HEK293 (cell line): ENCODE measurements around the gene VSTM4.

Experiments
- CTCF ChIA-PET: fragments of 350-600 bp; formaldehyde crosslinking; extraction: SDS; loops from one replicate; lab custom pipeline; 2021; ENCODE audit warnings: antibody characterized with exemption; lab: Yijun Ruan, JAX
- POLR2A ChIA-PET: fragments of 300-600 bp; formaldehyde crosslinking; extraction: SDS; loops from one replicate; lab custom pipeline; 2020; ENCODE audit warnings: antibody characterized with exemption, inconsistent platforms; lab: Yijun Ruan, JAX
- H3K27ac ChIP-seq: fragments of 200-500 bp; sonication (Bioruptor generic); 2 replicates; pipeline ENCODE4 v1.5.1; 2014; ENCODE audit warnings: low read depth, low read length, control low read depth, inconsistent platforms; ENCODE audit errors: extremely low read depth
- H3K36me3 ChIP-seq, 2 experiments: fragments of 200-500 bp in 1 of 2; sonication (Bioruptor generic) in 1 of 2; 1 replicate in 1 of 2; 2 replicates in 1 of 2; pipeline ENCODE4 v1.5.1; 2014 to 2017; ENCODE audit warnings: inconsistent platforms in 2 of 2, low read length in 2 of 2; ENCODE audit not compliant: control insufficient read depth in 2 of 2, insufficient read depth in 1 of 2
- H3K4me1 ChIP-seq: fragments of 200-500 bp; sonication (Bioruptor generic); 2 replicates; pipeline ENCODE4 v1.5.1; 2014; ENCODE audit warnings: mild to moderate bottlenecking, low read length, inconsistent platforms; ENCODE audit not compliant: control insufficient read depth, insufficient read depth
- H3K4me3 ChIP-seq: 2 replicates; pipeline ENCODE4 v1.5.1; 2011; ENCODE audit warnings: low read depth, mild to moderate bottlenecking, control low read depth, low read length, moderate library complexity
- H3K9me3 ChIP-seq: fragments of 200-500 bp; sonication (Bioruptor generic); 2 replicates; pipeline ENCODE4 v1.5.1; 2014; ENCODE audit warnings: low read depth, low read length, inconsistent platforms; ENCODE audit not compliant: control insufficient read depth, insufficient read depth
- ELK4 ChIP-seq: IDR thresholded peaks from 2 replicates; pipeline ENCODE4 v1.6.1; 2011; ENCODE audit warnings: mild to moderate bottlenecking, low read depth, low read length, borderline replicate concordance
- INSM2 ChIP-seq: fragments of 450-650 bp; formaldehyde crosslinking; IDR thresholded peaks from 2 replicates; pipeline ENCODE4 v1.5.1; 2016; ENCODE audit warnings: missing biosample characterization, missing genetic modification characterization
- KLF1 ChIP-seq: fragments of 450-650 bp; formaldehyde crosslinking; IDR thresholded peaks from 2 replicates; pipeline ENCODE4 v1.5.1; 2016; ENCODE audit warnings: missing biosample characterization, missing genetic modification characterization
- KLF10 ChIP-seq: fragments of 450-650 bp; IDR thresholded peaks from 2 replicates; pipeline ENCODE4 v1.5.1; 2018; ENCODE audit warnings: missing biosample characterization, mild to moderate bottlenecking, missing genetic modification characterization
- PRDM10 ChIP-seq: fragments of 450-650 bp; formaldehyde crosslinking; IDR thresholded peaks from 2 replicates; pipeline ENCODE4 v1.5.1; 2016; ENCODE audit warnings: missing biosample characterization, missing genetic modification characterization
- SALL2 ChIP-seq: fragments of 450-650 bp; formaldehyde crosslinking; IDR thresholded peaks from 2 replicates; pipeline ENCODE4 v1.5.0; 2017; ENCODE audit warnings: missing biosample characterization, mild to moderate bottlenecking, missing genetic modification characterization, borderline replicate concordance
- SCRT2 ChIP-seq: fragments of 450-650 bp; formaldehyde crosslinking; IDR thresholded peaks from 2 replicates; pipeline ENCODE4 v1.5.1; 2016; ENCODE audit warnings: missing biosample characterization, missing genetic modification characterization
- TCF7L2 ChIP-seq: IDR thresholded peaks from 2 replicates; pipeline ENCODE4 v1.6.1; 2011; ENCODE audit warnings: low read depth, mild to moderate bottlenecking, inconsistent platforms, low read length, moderate library complexity, borderline replicate concordance
- YY2 ChIP-seq: fragments of 450-650 bp; formaldehyde crosslinking; IDR thresholded peaks from 2 replicates; pipeline ENCODE4 v1.5.1; 2016; ENCODE audit warnings: missing biosample characterization, missing genetic modification characterization
- ZFP41 ChIP-seq: fragments of 450-650 bp; formaldehyde crosslinking; IDR thresholded peaks from 2 replicates; pipeline ENCODE4 v1.5.1; 2016; ENCODE audit warnings: missing biosample characterization, missing genetic modification characterization, borderline replicate concordance
- ZNF157 ChIP-seq: fragments of 450-650 bp; formaldehyde crosslinking; IDR thresholded peaks from 2 replicates; pipeline ENCODE4 v1.5.1; 2016; ENCODE audit warnings: missing biosample characterization, missing genetic modification characterization
- ZNF169 ChIP-seq: fragments of 450-650 bp; formaldehyde crosslinking; IDR thresholded peaks from 2 replicates; pipeline ENCODE4 v1.5.1; 2016; ENCODE audit warnings: missing biosample characterization, missing genetic modification characterization
- ZNF26 ChIP-seq: fragments of 450-650 bp; formaldehyde crosslinking; IDR thresholded peaks from 2 replicates; pipeline ENCODE4 v1.5.1; 2016; ENCODE audit warnings: missing biosample characterization, missing genetic modification characterization
- ZNF426 ChIP-seq: fragments of 450-650 bp; formaldehyde crosslinking; IDR thresholded peaks from 2 replicates; pipeline ENCODE4 v1.5.1; 2017; ENCODE audit warnings: missing biosample characterization, missing genetic modification characterization, mild to moderate bottlenecking, inconsistent platforms, moderate library complexity
- ZNF521 ChIP-seq: fragments of 450-650 bp; formaldehyde crosslinking; IDR thresholded peaks from 2 replicates; pipeline ENCODE4 v1.5.1; 2017; ENCODE audit warnings: missing biosample characterization, mild to moderate bottlenecking, missing genetic modification characterization
- ZNF544 ChIP-seq: fragments of 450-650 bp; formaldehyde crosslinking; IDR thresholded peaks from 2 replicates; pipeline ENCODE4 v1.5.0; 2017; ENCODE audit warnings: missing biosample characterization, missing genetic modification characterization
- ZNF610 ChIP-seq: fragments of 450-650 bp; formaldehyde crosslinking; IDR thresholded peaks from 2 replicates; pipeline ENCODE4 v1.5.1; 2016; ENCODE audit warnings: missing biosample characterization, missing genetic modification characterization, borderline replicate concordance
- ZNF624 ChIP-seq: fragments of 450-650 bp; formaldehyde crosslinking; IDR thresholded peaks from 2 replicates; pipeline ENCODE4 v1.5.1; 2017; ENCODE audit warnings: missing biosample characterization, missing genetic modification characterization
- ZNF692 ChIP-seq: fragments of 450-650 bp; formaldehyde crosslinking; IDR thresholded peaks from 2 replicates; pipeline ENCODE4 v1.5.1; 2016; ENCODE audit warnings: missing biosample characterization, missing genetic modification characterization
- ZNF776 ChIP-seq: fragments of 450-650 bp; formaldehyde crosslinking; IDR thresholded peaks from 2 replicates; pipeline ENCODE4 v1.5.0; 2017; ENCODE audit warnings: missing biosample characterization, missing genetic modification characterization, borderline replicate concordance

VSTM4 gene

GRCh38 chr10:49052069-49052468 is 63.3 kb downstream of the VSTM4 start (continued):
- TF ChIP-seq ZNF26 (tag by site-specific recombination) (no peak), PRDM10 (tag by site-specific recombination) (no peak), INSM2 (no peak)

- Histone ChIP-seq H3K4me3 (no peak overlapping the region), H3K36me3 (no peaks in the 10 kb centered on the region), H3K27ac (no peak overlapping the region), H3K9me3 (no peaks in the 10 kb centered on the region), H3K4me1 (no peaks in the 10 kb centered on the region)
- CTCF ChIA-PET: no interaction called here
- POLR2A ChIA-PET: no interaction called here
- TF ChIP-seq SALL2 (tag by site-specific recombination) (no peak), KLF10 (tag by site-specific recombination) (no peak), YY2 (tag by site-specific recombination) (no peak), ZNF544 (tag by site-specific recombination) (no peak)
Measured at GRCh38 chr10:49050906-49051305, 64.4 kb downstream of the VSTM4 start.

GRCh38 chr10:49050366-49050765 is 65.0 kb downstream of the VSTM4 start:
- no peaks in the 10 kb centered on the region for H3K9me3 ChIP-seq
- no peaks in the 10 kb centered on the region for H3K36me3 ChIP-seq
- POLR2A ChIA-PET: no interaction called here
- CTCF ChIA-PET: interaction anchor here (1.6 kb wide), 1 partner anchor 394 kb away, joined by 7 read pairs; no protein-coding TSS in a partner anchor
- H3K4me3 ChIP-seq: no peak overlapping the region
- no peak for TF ChIP-seq ZNF169 (tag by site-specific recombination)
- TF ChIP-seq ZNF157: no peak
- no peak overlapping the region for H3K27ac ChIP-seq
- no peaks in the 10 kb centered on the region for H3K4me1 ChIP-seq

GRCh38 chr10:49049660-49050059 is 65.7 kb downstream of the VSTM4 start:
- Histone ChIP-seq H3K36me3 (no peaks in the 10 kb centered on the region), H3K4me1 (no peaks in the 10 kb centered on the region), H3K9me3 (no peaks in the 10 kb centered on the region), H3K4me3 (no peak overlapping the region), H3K27ac (no peak overlapping the region)
- POLR2A ChIA-PET: no interaction called here
- CTCF ChIA-PET: interaction anchor here (1.6 kb wide), 1 partner anchor 394 kb away, joined by 7 read pairs; no protein-coding TSS in a partner anchor
- TF ChIP-seq KLF1 (tag by site-specific recombination) (no peak), ZNF610 (tag by site-specific recombination) (no peak), ZNF521 (tag by site-specific recombination) (no peak), TCF7L2 (no peak), SCRT2 (no peak), ZNF624 (no peak), ZFP41 (tag by site-specific recombination) (no peak), ZNF692 (tag by site-specific recombination) (no peak), ELK4 (no peak), ZNF426 (no peak), ZNF776 (tag by site-specific recombination) (no peak)
